NOMO-1 treated with dmso at 0.1 percent for 144 hours (cell line): ENCODE data around the gene PCSK1N.
"Not testable (repeated sequence)": the region's sequence is repeated elsewhere in the genome, so short reads cannot be mapped to it uniquely, and the experiment has no call there.

Experiments used
- DNase-seq: peaks from one replicate; lab custom pipeline; 2025; ENCODE audit not compliant: unreplicated experiment; lab: John Stamatoyannopoulos, UW

The PCSK1N gene

GRCh38 chrX:48835524-48836329 lies at the start of gene PCSK1N:
TSS of gene PCSK1N (minus strand) at chrX:48835610. CDS start at chrX:48835532, 78 bp downstream.
- no peak for DNase-seq

GRCh38 chrX:48883729-48884128 lies 48.3 kb upstream of the PCSK1N start:
- DNase-seq: no peak

- DNase-seq: not testable (repeated sequence)
Measured at GRCh38 chrX:48876944-48877343, 41.5 kb upstream of the PCSK1N start.

GRCh38 chrX:48872017-48872416 lies 36.6 kb upstream of the PCSK1N start:
- DNase-seq: not testable (repeated sequence)

GRCh38 chrX:48864210-48864609 lies 28.8 kb upstream of the PCSK1N start:
- DNase-seq: no peak

GRCh38 chrX:48854898-48855297 lies 19.5 kb upstream of the PCSK1N start:
- DNase-seq: no peak

- DNase-seq: not testable (repeated sequence)
Measured at GRCh38 chrX:48854121-48854804, 18.9 kb upstream of the PCSK1N start.

GRCh38 chrX:48853494-48853893 lies 18.1 kb upstream of the PCSK1N start:
- DNase-seq: not testable (repeated sequence)

GRCh38 chrX:48852857-48853256 lies 17.4 kb upstream of the PCSK1N start:
- no peak for DNase-seq

- DNase-seq: no peak
Measured at GRCh38 chrX:48848847-48849246, 13.4 kb upstream of the PCSK1N start.

GRCh38 chrX:48839686-48840085 lies 4.3 kb upstream of the PCSK1N start:
- no peak for DNase-seq

GRCh38 chrX:48834383-48834709 lies 1.1 kb downstream of the PCSK1N start:
- DNase-seq: no peak

- no peak for DNase-seq
Measured at GRCh38 chrX:48833542-48834138, 1.8 kb downstream of the PCSK1N start.

GRCh38 chrX:48831909-48832291 lies 3.5 kb downstream of the PCSK1N start:
- DNase-seq: no peak

GRCh38 chrX:48831136-48831908 lies 4.1 kb downstream of the PCSK1N start:
- DNase-seq: no peak

- no peak for DNase-seq
Measured at GRCh38 chrX:48829016-48829735, 6.2 kb downstream of the PCSK1N start.

GRCh38 chrX:48827654-48827968 lies 7.8 kb downstream of the PCSK1N start:
- DNase-seq: no peak

- DNase-seq: no peak
Measured at GRCh38 chrX:48826876-48827653, 8.3 kb downstream of the PCSK1N start.

GRCh38 chrX:48826135-48826875 lies 9.1 kb downstream of the PCSK1N start, which contains the start of gene ERAS:
TSS of gene ERAS (plus strand) at chrX:48826513. CDS start at chrX:48829124, 2,611 bp downstream.
- DNase-seq: no peak
